Small intestine (tissue), 7 donors: Measurements from ENCODE around the gene PSMD14. TPM values are rescaled to one million over a fixed set of nuclear protein-coding genes. Genes with fewer than 3 reads are reported as not detected.

Experiments used
- DNase-seq, 2 donors: peaks; one replicate each; pipeline versions ENCODE4 v3.0.0 to v3.0.0-alpha.2; 2013
- FAIRE-seq: peaks from 2 replicates; lab custom pipeline; 2012; peaks lifted over from hg19 to GRCh38; lab: Jason Lieb, UNC
- H3K27ac ChIP-seq, 3 donors: one replicate each; pipeline ENCODE4 v1.5.1; 2013; ENCODE audit warnings: low read length in 2 of 3, mild to moderate bottlenecking in 2 of 3, control low read depth in 1 of 3, inconsistent platforms in 1 of 3, low read depth in 1 of 3, moderate library complexity in 1 of 3
- H3K27me3 ChIP-seq, 3 donors: one replicate each; pipeline ENCODE4 v1.6.1; 2013; ENCODE audit warnings: low read length in 3 of 3, inconsistent platforms in 1 of 3; ENCODE audit not compliant: control insufficient read depth in 3 of 3, insufficient read depth in 3 of 3
- H3K36me3 ChIP-seq, 3 donors: one replicate each; pipeline ENCODE4 v1.6.1; 2013; ENCODE audit warnings: low read length in 3 of 3, inconsistent platforms in 1 of 3, low read depth in 1 of 3, mild to moderate bottlenecking in 1 of 3, moderate library complexity in 1 of 3; ENCODE audit not compliant: control insufficient read depth in 3 of 3, insufficient read depth in 2 of 3
- H3K4me1 ChIP-seq, 3 donors: one replicate each; pipeline ENCODE4 v1.6.1; 2013; ENCODE audit warnings: low read length in 2 of 3, inconsistent platforms in 1 of 3, low read depth in 1 of 3, mild to moderate bottlenecking in 1 of 3, moderate library complexity in 1 of 3; ENCODE audit not compliant: control insufficient read depth in 3 of 3, insufficient read depth in 2 of 3
- H3K4me3 ChIP-seq, 3 donors: one replicate each; pipeline ENCODE4 v1.5.1; 2013; ENCODE audit warnings: low read length in 3 of 3, control low read depth in 1 of 3, inconsistent platforms in 1 of 3, low read depth in 1 of 3, mild to moderate bottlenecking in 1 of 3, moderate library complexity in 1 of 3
- H3K9me3 ChIP-seq, 2 donors: one replicate each; pipeline ENCODE4 v1.6.1; 2013; ENCODE audit warnings: low read depth in 1 of 2, low read length in 1 of 2; ENCODE audit not compliant: control insufficient read depth in 2 of 2, insufficient read depth in 1 of 2
- WGBS, 3 donors: extraction: QIAGEN DNeasy Blood & Tissue Kit; methylation state at CpG; one replicate each; pipeline ENCODE4 v1.1.7; 2013; 5-methylcytosine and 5-hydroxymethylcytosine counted together
- polyA plus RNA-seq, 4 donors: library from polyadenylated mRNA; stranded (reverse) in 3 of 4; unstranded in 1 of 4; fragments of 200-250 nt in 3 of 4; fragments of 120-200 nt in 1 of 4; gene quantifications; one replicate each; pipeline versions ENCODE4 v1.2.1 to v1.2.3, GENCODE V29; 2013
- donor health status: healthy with polysubstance abuse.
- donor health status: control.
- donor health status: control.
- donor health status: Bipolar disorder and iron deficiency.
- donor health status: healthy.

PSMD14 gene
- polyA plus RNA-seq, 4 donors: 29.5 to 51.0 (median 32.9) TPM

GRCh38 chr2:161436411-161436810, 128.2 kb downstream of the PSMD14 start:
- Histone ChIP-seq H3K4me1 (no peaks in the 10 kb centered on the region), H3K36me3 (no peaks in the 10 kb centered on the region), H3K9me3 (peaks cover 0 to 4% of the 10 kb centered on the region in 2 donors), H3K27ac (no peak overlapping the region), H3K27me3 (peaks cover 0 to 18% (median 7%) of the 10 kb centered on the region in 3 donors), H3K4me3 (no peak overlapping the region)
- FAIRE-seq: no peak
- DNase-seq: no peak
- WGBS, 3 donors: 72 to 81% (median 79%) methylated on average over 3 of the region's 3 CpGs

GRCh38 chr2:161438598-161438997, 130.4 kb downstream of the PSMD14 start:
- 3 to 42% (median 11%) methylated on average over 2 of the region's 2 CpGs for WGBS, 3 donors
- no peak for FAIRE-seq
- Histone ChIP-seq H3K36me3 (no peaks in the 10 kb centered on the region), H3K9me3 (peaks cover 0 to 4% of the 10 kb centered on the region in 2 donors), H3K27me3 (peaks cover 0 to 13% (median 7%) of the 10 kb centered on the region in 3 donors), H3K4me3 (no peak overlapping the region), H3K4me1 (no peaks in the 10 kb centered on the region), H3K27ac (no peak overlapping the region)
- DNase-seq: no peak

GRCh38 chr2:161445097-161445496, 136.9 kb downstream of the PSMD14 start:
- 94 to 96% (median 96%) methylated on average over 12 of the region's 12 CpGs for WGBS, 3 donors
- Histone ChIP-seq H3K27me3 (peaks cover 0 to 5% (median 4%) of the 10 kb centered on the region in 3 donors), H3K4me3 (no peak overlapping the region), H3K27ac (no peak overlapping the region), H3K36me3 (no peaks in the 10 kb centered on the region), H3K9me3 (no peaks in the 10 kb centered on the region), H3K4me1 (no peaks in the 10 kb centered on the region)
- FAIRE-seq: no peak
- DNase-seq: no peak

- Histone ChIP-seq H3K4me3 (no peak overlapping the region), H3K27ac (no peak overlapping the region), H3K9me3 (no peaks in the 10 kb centered on the region), H3K36me3 (no peaks in the 10 kb centered on the region), H3K27me3 (peaks cover 0 to 5% (median 4%) of the 10 kb centered on the region in 3 donors), H3K4me1 (no peaks in the 10 kb centered on the region)
- DNase-seq: no peak
- no peak for FAIRE-seq
These were observed 140.2 kb downstream of the PSMD14 start for GRCh38 chr2:161448431-161448830.

Other genes with a start within 250 kb of the PSMD14 start
- gene TANK, start 148.0 kb upstream of the PSMD14 start, polyA plus RNA-seq: 10 to 100 TPM; 27.7 to 54.8 (median 37.1) TPM
- under 1 TPM in 1 of 4 donors, not detected in 3; 0.03 TPM for gene TBR1, start 107.9 kb downstream of the PSMD14 start, polyA plus RNA-seq